Measurements from ENCODE around the gene EXOSC10.

- TF ChIP-seq CTCF (IDR thresholded peaks at IDR 0.05): no peak
- no peak for TF ChIP-seq POLR2A (IDR thresholded peaks at IDR 0.05)
Measured at GRCh38 chr1:11138952-11139351, 39.3 kb upstream of the EXOSC10 start.

Measured in esophagus squamous epithelium (tissue), 4 donors.